WTC11 (cell line): ENCODE results near the gene ATP2A1. TPM values are rescaled to one million over a fixed set of nuclear protein-coding genes. Genes with fewer than 3 reads are reported as not detected.
A peak's percentile ranks its signal among the peaks of the same experiment; 100 is the strongest.

ENCODE experiments used
- ATAC-seq: fragments of 200-7000 bp; cut with Tn5 transposase; 2 replicates; pipeline ENCODE4 v1.10.0; 2021; ENCODE audit warnings: mild to moderate bottlenecking, moderate library complexity
- CTCF ChIA-PET: fragments of 300-600 bp; sonication (Branson Sonifier 250); formaldehyde crosslinking; loops from one replicate; lab custom pipeline; 2021; ENCODE audit warnings: antibody characterized with exemption; lab: Charles Lee
- POLR2A ChIA-PET: fragments of 350-600 bp; sonication (Branson Sonifier 250); formaldehyde crosslinking; loops from one replicate; lab custom pipeline; 2021; ENCODE audit warnings: antibody characterized with exemption; lab: Charles Lee
- DNase-seq: peaks from one replicate; pipeline ENCODE4 v3.0.0; 2021; ENCODE audit warnings: low spot score
- H3K27ac Mint-ChIP-seq: 2 replicates; pipeline ENCODE4 v1.8.0; 2021; ENCODE audit warnings: mixed read lengths
- H3K27me3 Mint-ChIP-seq: 2 replicates; pipeline ENCODE4 v1.8.0; 2021; ENCODE audit warnings: low read depth, mild to moderate bottlenecking, moderate library complexity, mixed read lengths
- H3K36me3 Mint-ChIP-seq: 2 replicates; pipeline ENCODE4 v1.8.0; 2021; ENCODE audit warnings: mixed read lengths
- H3K4me1 Mint-ChIP-seq: 2 replicates; pipeline ENCODE4 v1.8.0; 2022; ENCODE audit warnings: mixed read lengths
- H3K4me3 Mint-ChIP-seq: 2 replicates; pipeline ENCODE4 v1.8.0; 2021; ENCODE audit warnings: mild to moderate bottlenecking, moderate library complexity, mixed read lengths
- H3K9me3 Mint-ChIP-seq: 2 replicates; pipeline ENCODE4 v1.8.0; 2021; ENCODE audit warnings: mixed read lengths
- ATF2 ChIP-seq: sonication (generic); formaldehyde crosslinking; IDR thresholded peaks from 2 replicates; pipeline ENCODE4 v1.8.1; 2022; ENCODE audit warnings: low read depth, missing genetic modification reagents, borderline replicate concordance
- CREB1 ChIP-seq: sonication (generic); formaldehyde crosslinking; IDR thresholded peaks from 2 replicates; pipeline ENCODE4 v1.8.0; 2023; ENCODE audit warnings: mild to moderate bottlenecking, missing genetic modification reagents
- CREM ChIP-seq: sonication (generic); formaldehyde crosslinking; IDR thresholded peaks from 2 replicates; pipeline ENCODE4 v1.8.1; 2022; ENCODE audit warnings: mild to moderate bottlenecking, missing genetic modification reagents, moderate library complexity
- ELF4 ChIP-seq: sonication (generic); formaldehyde crosslinking; IDR thresholded peaks from 2 replicates; pipeline ENCODE4 v1.8.1; 2022; ENCODE audit warnings: low read depth, mild to moderate bottlenecking, moderate library complexity, missing genetic modification reagents
- EMX1 ChIP-seq: fragments of 250-450 bp; sonication (Bioruptor Pico); IDR thresholded peaks from 2 replicates; pipeline ENCODE4 v1.8.0; 2021; ENCODE audit warnings: mild to moderate bottlenecking
- GRHL2 ChIP-seq: fragments of 250-450 bp; sonication (Bioruptor Pico); IDR thresholded peaks from 2 replicates; pipeline ENCODE4 v1.8.0; 2022; ENCODE audit warnings: mild to moderate bottlenecking, moderate library complexity; ENCODE audit not compliant: insufficient replicate concordance, severe bottlenecking
- GTF2I ChIP-seq: fragments of 250-450 bp; sonication (Bioruptor Pico); conservative IDR thresholded peaks from 2 replicates; pipeline ENCODE4 v1.4.0; 2021; ENCODE audit warnings: mild to moderate bottlenecking
- HMGA2 ChIP-seq: fragments of 250-450 bp; sonication (Bioruptor Pico); IDR thresholded peaks from 2 replicates; pipeline ENCODE4 v1.4.0; 2021; ENCODE audit warnings: mild to moderate bottlenecking, moderate library complexity
- HMGXB4 ChIP-seq: sonication (generic); formaldehyde crosslinking; IDR thresholded peaks from 2 replicates; pipeline ENCODE4 v1.8.1; 2023; ENCODE audit warnings: mild to moderate bottlenecking, moderate library complexity, missing genetic modification reagents
- MXD4 ChIP-seq: fragments of 250-450 bp; sonication (Bioruptor Pico); IDR thresholded peaks from 2 replicates; pipeline ENCODE4 v1.8.0; 2021; ENCODE audit warnings: mild to moderate bottlenecking, moderate library complexity, borderline replicate concordance
- NR1H2 ChIP-seq: sonication (generic); formaldehyde crosslinking; IDR thresholded peaks from 2 replicates; pipeline ENCODE4 v1.9.0; 2021; ENCODE audit warnings: mild to moderate bottlenecking, moderate library complexity, missing genetic modification reagents
- RELA ChIP-seq: sonication (generic); formaldehyde crosslinking; IDR thresholded peaks from 2 replicates; pipeline ENCODE4 v1.8.1; 2022; ENCODE audit warnings: missing genetic modification reagents, mild to moderate bottlenecking, borderline replicate concordance
- SMAD4 ChIP-seq: sonication (generic); formaldehyde crosslinking; IDR thresholded peaks from 2 replicates; pipeline ENCODE4 v1.8.0; 2022; ENCODE audit warnings: mild to moderate bottlenecking, missing genetic modification reagents
- SOX15 ChIP-seq: fragments of 250-450 bp; sonication (Bioruptor Pico); IDR thresholded peaks from 2 replicates; pipeline ENCODE4 v1.9.0; 2021; ENCODE audit warnings: mild to moderate bottlenecking
- TEAD4 ChIP-seq: sonication (generic); formaldehyde crosslinking; IDR thresholded peaks from 2 replicates; pipeline ENCODE4 v1.8.0; 2022; ENCODE audit warnings: mild to moderate bottlenecking, missing genetic modification reagents
- TP53 ChIP-seq: sonication (generic); formaldehyde crosslinking; IDR thresholded peaks from 2 replicates; pipeline ENCODE4 v1.8.1; 2023; ENCODE audit warnings: mild to moderate bottlenecking, missing genetic modification reagents
- USF1 ChIP-seq: sonication (generic); formaldehyde crosslinking; IDR thresholded peaks from 2 replicates; pipeline ENCODE4 v1.8.0; 2022; ENCODE audit warnings: mild to moderate bottlenecking, missing genetic modification reagents
- ZNF121 ChIP-seq: sonication (generic); formaldehyde crosslinking; IDR thresholded peaks from 2 replicates; pipeline ENCODE4 v1.8.0; 2023; ENCODE audit warnings: missing genetic modification reagents
- ZNF138 ChIP-seq: sonication (generic); formaldehyde crosslinking; conservative IDR thresholded peaks from 2 replicates; pipeline ENCODE4 v1.8.1; 2022; ENCODE audit warnings: mild to moderate bottlenecking, moderate library complexity, missing genetic modification reagents
- ZNF671 ChIP-seq: fragments of 250-450 bp; sonication (Bioruptor Pico); IDR thresholded peaks from 2 replicates; pipeline ENCODE4 v1.8.0; 2021; ENCODE audit warnings: mild to moderate bottlenecking
- total RNA-seq: library from RNA; stranded (reverse); gene quantifications from 3 replicates; pipeline ENCODE4 v1.2.3, GENCODE V29; 2021
- TF ChIP-seq, protein P1 (sequence below): fragments of 250-450 bp; sonication (Bioruptor Pico); IDR thresholded peaks from 2 replicates; pipeline ENCODE4 v1.8.0; 2021; ENCODE audit warnings: mild to moderate bottlenecking
- TF ChIP-seq, protein P2 (sequence below): sonication (generic); formaldehyde crosslinking; IDR thresholded peaks from 2 replicates; pipeline ENCODE4 v1.8.0; 2023; ENCODE audit warnings: missing genetic modification reagents
- TF ChIP-seq, protein P3 (sequence below): sonication (generic); formaldehyde crosslinking; IDR thresholded peaks from 2 replicates; pipeline ENCODE4 v1.8.1; 2023; ENCODE audit warnings: mild to moderate bottlenecking, missing genetic modification reagents
- TF ChIP-seq, protein P4 (sequence below): fragments of 250-450 bp; sonication (Bioruptor Pico); IDR thresholded peaks from 2 replicates; pipeline ENCODE4 v2.1.2; 2022; ENCODE audit warnings: mild to moderate bottlenecking, moderate library complexity

Gene ATP2A1
- total RNA-seq, 1 experiment from 2014 or later = 6.4 TPM

DNA sequence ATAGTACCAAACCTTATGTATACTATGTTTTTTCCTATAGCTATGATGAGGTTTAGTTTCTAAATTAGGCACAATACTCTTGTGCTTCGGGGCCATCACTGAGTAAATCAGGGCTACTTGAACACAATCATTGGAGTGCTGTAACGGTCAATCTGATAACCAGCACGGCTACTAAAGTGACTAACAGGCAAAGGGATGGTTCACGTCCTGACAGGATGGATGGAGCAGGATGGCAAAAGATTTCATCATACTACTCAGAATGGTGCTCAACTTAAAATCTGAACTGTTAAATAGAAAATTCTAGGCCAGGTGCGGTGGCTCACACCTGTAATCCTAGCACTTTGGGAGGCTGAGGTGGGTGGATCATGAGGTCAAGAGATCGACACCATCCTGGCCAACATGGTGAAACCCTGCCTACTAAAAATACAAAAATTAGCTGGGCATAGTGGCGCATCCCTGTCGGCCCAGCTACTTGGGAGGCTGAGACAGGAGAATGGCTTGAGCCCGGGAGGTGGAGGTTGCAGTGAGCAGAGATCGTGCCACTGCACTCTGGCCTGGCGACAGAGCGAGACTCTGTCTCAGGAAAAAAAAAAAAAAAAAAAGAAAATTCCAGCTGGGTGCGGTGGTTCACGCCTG lies 39.2 kb upstream of the ATP2A1 start:
- CTCF ChIA-PET = interaction anchor here (0.6 to 1.4 kb wide), 3 partner anchors 24 to 485 kb away, joined by 3 read pairs; no protein-coding TSS in a partner anchor
- Mint-ChIP-seq H3K4me3 (no peak overlapping the region), H3K36me3 (peaks cover 53% of the 10 kb centered on the region), H3K9me3 (no peaks in the 10 kb centered on the region), H3K27me3 (no peaks in the 10 kb centered on the region)
- DNase-seq (no peak), ATAC-seq (no peak)
- TF ChIP-seq MXD4 (CRISPR knock-in tag) (no peak), HMGA2 (CRISPR knock-in tag) (no peak), ZNF121 (CRISPR knock-in tag) (no peak), HMGXB4 (CRISPR knock-in tag) (no peak), ATF2 (CRISPR knock-in tag) (no peak), SOX15 (no peak), GRHL2 (no peak), GTF2I (no peak), SMAD4 (CRISPR knock-in tag) (no peak), ZNF671 (CRISPR knock-in tag) (no peak), ZNF138 (no peak), ELF4 (no peak), CREM (CRISPR knock-in tag) (no peak), USF1 (CRISPR knock-in tag) (no peak), NR1H2 (CRISPR knock-in tag) (no peak), EMX1 (CRISPR knock-in tag) (no peak), TEAD4 (no peak)
- TF ChIP-seq, protein P1, sequence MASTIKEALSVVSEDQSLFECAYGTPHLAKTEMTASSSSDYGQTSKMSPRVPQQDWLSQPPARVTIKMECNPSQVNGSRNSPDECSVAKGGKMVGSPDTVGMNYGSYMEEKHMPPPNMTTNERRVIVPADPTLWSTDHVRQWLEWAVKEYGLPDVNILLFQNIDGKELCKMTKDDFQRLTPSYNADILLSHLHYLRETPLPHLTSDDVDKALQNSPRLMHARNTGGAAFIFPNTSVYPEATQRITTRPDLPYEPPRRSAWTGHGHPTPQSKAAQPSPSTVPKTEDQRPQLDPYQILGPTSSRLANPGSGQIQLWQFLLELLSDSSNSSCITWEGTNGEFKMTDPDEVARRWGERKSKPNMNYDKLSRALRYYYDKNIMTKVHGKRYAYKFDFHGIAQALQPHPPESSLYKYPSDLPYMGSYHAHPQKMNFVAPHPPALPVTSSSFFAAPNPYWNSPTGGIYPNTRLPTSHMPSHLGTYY (CRISPR knock-in tag) = no peak
- TF ChIP-seq, protein P2, sequence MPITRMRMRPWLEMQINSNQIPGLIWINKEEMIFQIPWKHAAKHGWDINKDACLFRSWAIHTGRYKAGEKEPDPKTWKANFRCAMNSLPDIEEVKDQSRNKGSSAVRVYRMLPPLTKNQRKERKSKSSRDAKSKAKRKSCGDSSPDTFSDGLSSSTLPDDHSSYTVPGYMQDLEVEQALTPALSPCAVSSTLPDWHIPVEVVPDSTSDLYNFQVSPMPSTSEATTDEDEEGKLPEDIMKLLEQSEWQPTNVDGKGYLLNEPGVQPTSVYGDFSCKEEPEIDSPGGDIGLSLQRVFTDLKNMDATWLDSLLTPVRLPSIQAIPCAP (CRISPR knock-in tag) = no peak
- TF ChIP-seq, protein P3, sequence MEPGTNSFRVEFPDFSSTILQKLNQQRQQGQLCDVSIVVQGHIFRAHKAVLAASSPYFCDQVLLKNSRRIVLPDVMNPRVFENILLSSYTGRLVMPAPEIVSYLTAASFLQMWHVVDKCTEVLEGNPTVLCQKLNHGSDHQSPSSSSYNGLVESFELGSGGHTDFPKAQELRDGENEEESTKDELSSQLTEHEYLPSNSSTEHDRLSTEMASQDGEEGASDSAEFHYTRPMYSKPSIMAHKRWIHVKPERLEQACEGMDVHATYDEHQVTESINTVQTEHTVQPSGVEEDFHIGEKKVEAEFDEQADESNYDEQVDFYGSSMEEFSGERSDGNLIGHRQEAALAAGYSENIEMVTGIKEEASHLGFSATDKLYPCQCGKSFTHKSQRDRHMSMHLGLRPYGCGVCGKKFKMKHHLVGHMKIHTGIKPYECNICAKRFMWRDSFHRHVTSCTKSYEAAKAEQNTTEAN (CRISPR knock-in tag) = no peak
- TF ChIP-seq, all 79 proteins: peak for 0
- POLR2A ChIA-PET = interaction anchor here (0.5 kb wide), 1 partner anchor 135 kb away, joined by 3 read pairs; no protein-coding TSS in a partner anchor
- Mint-ChIP-seq H3K4me1 (no peaks in the 10 kb centered on the region), H3K27ac (peak overlapping the region; percentile 76)

DNA sequence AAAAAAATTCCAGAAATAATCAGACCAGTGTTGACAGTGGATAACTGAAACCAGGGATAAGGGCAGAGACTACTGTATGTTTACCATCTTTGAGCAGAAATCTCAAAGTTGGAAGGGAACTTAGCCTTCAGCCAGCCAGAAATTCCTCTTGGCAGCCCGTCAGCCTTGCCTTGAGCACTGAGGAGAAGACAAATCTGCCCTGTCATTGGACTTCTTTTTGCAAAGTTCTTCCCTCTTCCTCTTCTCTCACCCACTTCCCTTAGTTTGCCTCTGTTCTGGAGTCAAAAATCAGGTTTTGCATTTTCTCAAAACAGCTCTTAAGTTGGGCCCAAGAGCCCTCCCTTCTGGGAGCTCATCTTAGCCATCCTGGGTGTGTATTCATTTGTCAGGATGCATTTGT lies 38.4 kb upstream of the ATP2A1 start:
- no peaks in the 10 kb centered on the region for H3K27me3 Mint-ChIP-seq
- ATAC-seq (no peak), DNase-seq (no peak)
- H3K9me3 Mint-ChIP-seq = no peaks in the 10 kb centered on the region
- peaks cover 54% of the 10 kb centered on the region for H3K36me3 Mint-ChIP-seq
- H3K27ac Mint-ChIP-seq = peak overlapping the region; percentile 82
- CTCF ChIA-PET = interaction anchor here (0.7 to 1.4 kb wide), 2 partner anchors 33 to 96 kb away, joined by 3 read pairs; no protein-coding TSS in a partner anchor
- TF ChIP-seq, protein P4, sequence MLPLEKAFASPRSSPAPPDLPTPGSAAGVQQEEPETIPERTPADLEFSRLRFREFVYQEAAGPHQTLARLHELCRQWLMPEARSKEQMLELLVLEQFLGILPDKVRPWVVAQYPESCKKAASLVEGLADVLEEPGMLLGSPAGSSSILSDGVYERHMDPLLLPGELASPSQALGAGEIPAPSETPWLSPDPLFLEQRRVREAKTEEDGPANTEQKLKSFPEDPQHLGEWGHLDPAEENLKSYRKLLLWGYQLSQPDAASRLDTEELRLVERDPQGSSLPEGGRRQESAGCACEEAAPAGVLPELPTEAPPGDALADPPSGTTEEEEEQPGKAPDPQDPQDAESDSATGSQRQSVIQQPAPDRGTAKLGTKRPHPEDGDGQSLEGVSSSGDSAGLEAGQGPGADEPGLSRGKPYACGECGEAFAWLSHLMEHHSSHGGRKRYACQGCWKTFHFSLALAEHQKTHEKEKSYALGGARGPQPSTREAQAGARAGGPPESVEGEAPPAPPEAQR (CRISPR knock-in tag) = no peak
- TF ChIP-seq TP53 (CRISPR knock-in tag) = no peak
- no peak for TF ChIP-seq RELA (CRISPR knock-in tag)
- TF ChIP-seq CREB1 (CRISPR knock-in tag) = no peak
- H3K4me1 Mint-ChIP-seq = peaks cover 1% of the 10 kb centered on the region
- H3K4me3 Mint-ChIP-seq = no peak overlapping the region
- POLR2A ChIA-PET = no interaction called here
